ENCODE data around the gene ABCD1. TPM values are rescaled to one million over a fixed set of nuclear protein-coding genes. Genes with fewer than 3 reads are reported as not detected.

The ABCD1 gene
- total and polyA plus RNA-seq, 9 of the 15 experiments (the other 6 are each of a cell fraction or from before 2014, with no cell fraction given): 0.07 to 6.9 (median 2.2) TPM

GRCh38 chrX:153765138-153766079, 40.8 kb downstream of the ABCD1 start (continued):
- TF ChIP-seq SMAD2 (IDR thresholded peaks at IDR 0.05; ENCODE audit: low read depth, low read length): no peak
- TF ChIP-seq ZNF431 (CRISPR knock-in tag; IDR thresholded peaks at IDR 0.05): no peak
- 0 out of 2 replicates have a peak, but pooled peaks have one; percentile 74 for TF ChIP-seq POLR2A (conservative IDR thresholded peaks at IDR 0.05)
- TF ChIP-seq MAX (CRISPR knock-in tag; IDR thresholded peaks at IDR 0.05): peak; percentile 83
- TF ChIP-seq FOXK1 (CRISPR knock-in tag; IDR thresholded peaks at IDR 0.05; ENCODE audit: borderline replicate concordance): no peak
- 0 out of 4 replicates have a peak, but pooled peaks of 1 of the 2 experiments have one; percentile 33 for TF ChIP-seq TBL1XR1 (IDR thresholded peaks at IDR 0.05; ENCODE audit: low read length in 2 of 2)
- TF ChIP-seq SIN3A (IDR thresholded peaks at IDR 0.05; ENCODE audit: borderline replicate concordance in 2 of 2, control insufficient read depth in 1 of 2, low read depth in 2 of 2, low read length in 2 of 2): no peak
- TF ChIP-seq EZH2 (IDR thresholded peaks at IDR 0.05; ENCODE audit: borderline replicate concordance, low read depth, low read length): no peak
- TF ChIP-seq, protein P1, sequence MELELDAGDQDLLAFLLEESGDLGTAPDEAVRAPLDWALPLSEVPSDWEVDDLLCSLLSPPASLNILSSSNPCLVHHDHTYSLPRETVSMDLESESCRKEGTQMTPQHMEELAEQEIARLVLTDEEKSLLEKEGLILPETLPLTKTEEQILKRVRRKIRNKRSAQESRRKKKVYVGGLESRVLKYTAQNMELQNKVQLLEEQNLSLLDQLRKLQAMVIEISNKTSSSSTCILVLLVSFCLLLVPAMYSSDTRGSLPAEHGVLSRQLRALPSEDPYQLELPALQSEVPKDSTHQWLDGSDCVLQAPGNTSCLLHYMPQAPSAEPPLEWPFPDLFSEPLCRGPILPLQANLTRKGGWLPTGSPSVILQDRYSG (tag; conservative IDR thresholded peaks at IDR 0.05; ENCODE audit: low read depth): peak; percentile 77; the same call in 1 of the 2 replicates
- TF ChIP-seq, protein P2, sequence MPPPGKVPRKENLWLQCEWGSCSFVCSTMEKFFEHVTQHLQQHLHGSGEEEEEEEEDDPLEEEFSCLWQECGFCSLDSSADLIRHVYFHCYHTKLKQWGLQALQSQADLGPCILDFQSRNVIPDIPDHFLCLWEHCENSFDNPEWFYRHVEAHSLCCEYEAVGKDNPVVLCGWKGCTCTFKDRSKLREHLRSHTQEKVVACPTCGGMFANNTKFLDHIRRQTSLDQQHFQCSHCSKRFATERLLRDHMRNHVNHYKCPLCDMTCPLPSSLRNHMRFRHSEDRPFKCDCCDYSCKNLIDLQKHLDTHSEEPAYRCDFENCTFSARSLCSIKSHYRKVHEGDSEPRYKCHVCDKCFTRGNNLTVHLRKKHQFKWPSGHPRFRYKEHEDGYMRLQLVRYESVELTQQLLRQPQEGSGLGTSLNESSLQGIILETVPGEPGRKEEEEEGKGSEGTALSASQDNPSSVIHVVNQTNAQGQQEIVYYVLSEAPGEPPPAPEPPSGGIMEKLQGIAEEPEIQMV (tag; conservative IDR thresholded peaks at IDR 0.05; ENCODE audit: low read depth): no peak
- TF ChIP-seq CBX8 (IDR thresholded peaks at IDR 0.05; ENCODE audit: borderline replicate concordance, extremely low read depth, low read depth, low read length, poor library complexity, severe bottlenecking): no peak
- TF ChIP-seq, protein P3, sequence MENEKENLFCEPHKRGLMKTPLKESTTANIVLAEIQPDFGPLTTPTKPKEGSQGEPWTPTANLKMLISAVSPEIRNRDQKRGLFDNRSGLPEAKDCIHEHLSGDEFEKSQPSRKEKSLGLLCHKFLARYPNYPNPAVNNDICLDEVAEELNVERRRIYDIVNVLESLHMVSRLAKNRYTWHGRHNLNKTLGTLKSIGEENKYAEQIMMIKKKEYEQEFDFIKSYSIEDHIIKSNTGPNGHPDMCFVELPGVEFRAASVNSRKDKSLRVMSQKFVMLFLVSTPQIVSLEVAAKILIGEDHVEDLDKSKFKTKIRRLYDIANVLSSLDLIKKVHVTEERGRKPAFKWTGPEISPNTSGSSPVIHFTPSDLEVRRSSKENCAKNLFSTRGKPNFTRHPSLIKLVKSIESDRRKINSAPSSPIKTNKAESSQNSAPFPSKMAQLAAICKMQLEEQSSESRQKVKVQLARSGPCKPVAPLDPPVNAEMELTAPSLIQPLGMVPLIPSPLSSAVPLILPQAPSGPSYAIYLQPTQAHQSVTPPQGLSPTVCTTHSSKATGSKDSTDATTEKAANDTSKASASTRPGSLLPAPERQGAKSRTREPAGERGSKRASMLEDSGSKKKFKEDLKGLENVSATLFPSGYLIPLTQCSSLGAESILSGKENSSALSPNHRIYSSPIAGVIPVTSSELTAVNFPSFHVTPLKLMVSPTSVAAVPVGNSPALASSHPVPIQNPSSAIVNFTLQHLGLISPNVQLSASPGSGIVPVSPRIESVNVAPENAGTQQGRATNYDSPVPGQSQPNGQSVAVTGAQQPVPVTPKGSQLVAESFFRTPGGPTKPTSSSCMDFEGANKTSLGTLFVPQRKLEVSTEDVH (IDR thresholded peaks at IDR 0.05; ENCODE audit: low read depth, partially characterized antibody): no peak
- no peak for TF ChIP-seq ZSCAN32 (CRISPR knock-in tag; IDR thresholded peaks at IDR 0.05)
- no peak for TF ChIP-seq CBX2 (IDR thresholded peaks at IDR 0.05; ENCODE audit: insufficient read depth, low read length, poor library complexity, severe bottlenecking)
- TF ChIP-seq KAT7 (CRISPR knock-in tag; IDR thresholded peaks at IDR 0.05; ENCODE audit: borderline replicate concordance): no peak
- TF ChIP-seq, protein P4, sequence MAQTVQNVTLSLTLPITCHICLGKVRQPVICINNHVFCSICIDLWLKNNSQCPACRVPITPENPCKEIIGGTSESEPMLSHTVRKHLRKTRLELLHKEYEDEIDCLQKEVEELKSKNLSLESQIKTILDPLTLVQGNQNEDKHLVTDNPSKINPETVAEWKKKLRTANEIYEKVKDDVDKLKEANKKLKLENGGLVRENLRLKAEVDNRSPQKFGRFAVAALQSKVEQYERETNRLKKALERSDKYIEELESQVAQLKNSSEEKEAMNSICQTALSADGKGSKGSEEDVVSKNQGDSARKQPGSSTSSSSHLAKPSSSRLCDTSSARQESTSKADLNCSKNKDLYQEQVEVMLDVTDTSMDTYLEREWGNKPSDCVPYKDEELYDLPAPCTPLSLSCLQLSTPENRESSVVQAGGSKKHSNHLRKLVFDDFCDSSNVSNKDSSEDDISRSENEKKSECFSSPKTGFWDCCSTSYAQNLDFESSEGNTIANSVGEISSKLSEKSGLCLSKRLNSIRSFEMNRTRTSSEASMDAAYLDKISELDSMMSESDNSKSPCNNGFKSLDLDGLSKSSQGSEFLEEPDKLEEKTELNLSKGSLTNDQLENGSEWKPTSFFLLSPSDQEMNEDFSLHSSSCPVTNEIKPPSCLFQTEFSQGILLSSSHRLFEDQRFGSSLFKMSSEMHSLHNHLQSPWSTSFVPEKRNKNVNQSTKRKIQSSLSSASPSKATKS (CRISPR knock-in tag; IDR thresholded peaks at IDR 0.05): no peak
